TTC549 (cell line): ENCODE data around the gene HNRNPA3.
"Not testable (repeated sequence)": the region's sequence is repeated elsewhere in the genome, so short reads cannot be mapped to it uniquely, and the experiment has no call there.

Source experiments
- FAIRE-seq: peaks from 2 replicates; lab custom pipeline; 2012; peaks lifted over from hg19 to GRCh38; lab: Jason Lieb, UNC

Gene HNRNPA3

GRCh38 chr2:177188482-177189469, 23.8 kb upstream of the HNRNPA3 start:
- FAIRE-seq = no peak

- no peak for FAIRE-seq
Measured at GRCh38 chr2:177190941-177191340, 21.7 kb upstream of the HNRNPA3 start.

GRCh38 chr2:177192788-177193187, 19.8 kb upstream of the HNRNPA3 start:
- FAIRE-seq = peak; percentile 32

- FAIRE-seq = no peak
Measured at GRCh38 chr2:177193240-177193639, 19.4 kb upstream of the HNRNPA3 start.

- no peak for FAIRE-seq
Measured at GRCh38 chr2:177195194-177195593, 17.4 kb upstream of the HNRNPA3 start.

GRCh38 chr2:177200419-177200818, 12.2 kb upstream of the HNRNPA3 start:
- FAIRE-seq = not testable (repeated sequence)

GRCh38 chr2:177201919-177202346, 10.7 kb upstream of the HNRNPA3 start:
- no peak for FAIRE-seq

GRCh38 chr2:177204417-177204816, 8.2 kb upstream of the HNRNPA3 start:
- no peak for FAIRE-seq

- FAIRE-seq = no peak
Measured at GRCh38 chr2:177207101-177207500, 5.5 kb upstream of the HNRNPA3 start.

- FAIRE-seq = no peak
Measured at GRCh38 chr2:177211169-177211568, 1.4 kb upstream of the HNRNPA3 start.

GRCh38 chr2:177211576-177212105, 953 bp upstream of the HNRNPA3 start:
- no peak for FAIRE-seq

- FAIRE-seq = no peak
Measured at GRCh38 chr2:177212891-177213856, 580 bp downstream of the HNRNPA3 start.

- FAIRE-seq = no peak
Measured at GRCh38 chr2:177217247-177217843, 4.8 kb downstream of the HNRNPA3 start.

GRCh38 chr2:177219787-177220186, 7.2 kb downstream of the HNRNPA3 start:
- FAIRE-seq = peak; percentile 54

- no peak for FAIRE-seq
Measured at GRCh38 chr2:177221534-177221933, 8.9 kb downstream of the HNRNPA3 start.

GRCh38 chr2:177221970-177222369, 9.4 kb downstream of the HNRNPA3 start:
- FAIRE-seq = no peak

- peak; percentile 90 for FAIRE-seq
Measured at GRCh38 chr2:177223436-177223835, 10.8 kb downstream of the HNRNPA3 start.

- FAIRE-seq = peak; percentile 60
Measured at GRCh38 chr2:177225965-177226360, 13.4 kb downstream of the HNRNPA3 start.

- FAIRE-seq = no peak
Measured at GRCh38 chr2:177229442-177230242, 17.0 kb downstream of the HNRNPA3 start.

- no peak for FAIRE-seq
Measured at GRCh38 chr2:177231270-177231669, 18.7 kb downstream of the HNRNPA3 start.

GRCh38 chr2:177232098-177232704, 19.6 kb downstream of the HNRNPA3 start:
- FAIRE-seq = no peak
